Measurements from ENCODE around the gene CASZ1. TPM values are rescaled to one million over a fixed set of nuclear protein-coding genes. Genes with fewer than 3 reads are reported as not detected.

Gene CASZ1
- total RNA-seq, 2 experiments from 2014 or later: 1.7 to 2.0 TPM

- Mint-ChIP-seq H3K4me3 (no peak overlapping the region), H3K36me3 (ENCODE audit: low read depth) (no peaks in the 10 kb centered on the region), H3K9me3 (no peaks in the 10 kb centered on the region), H3K27me3 (ENCODE audit: low read depth) (no peaks in the 10 kb centered on the region), H3K4me1 (ENCODE audit: low read depth) (no peaks in the 10 kb centered on the region), H3K27ac (no peak overlapping the region)
- DNase-seq: no peak
- intact Hi-C loops (cut with micrococcal nuclease): no loop called here
- CTCF ChIA-PET: no interaction called here
Measured at GRCh38 chr1:10818262-10819197, 22.1 kb upstream of the CASZ1 start.

GRCh38 chr1:10816743-10817369 is 20.4 kb upstream of the CASZ1 start:
- no peak for DNase-seq
- Mint-ChIP-seq H3K36me3 (ENCODE audit: low read depth) (no peaks in the 10 kb centered on the region), H3K4me1 (ENCODE audit: low read depth) (no peaks in the 10 kb centered on the region), H3K9me3 (no peaks in the 10 kb centered on the region), H3K27ac (no peak overlapping the region), H3K4me3 (no peak overlapping the region), H3K27me3 (ENCODE audit: low read depth) (no peaks in the 10 kb centered on the region)
- intact Hi-C loops (cut with micrococcal nuclease): no loop called here
- CTCF ChIA-PET: no interaction called here

GRCh38 chr1:10816233-10816632 is 19.8 kb upstream of the CASZ1 start:
- CTCF ChIA-PET: no interaction called here
- intact Hi-C loops (cut with micrococcal nuclease): no loop called here
- Mint-ChIP-seq H3K4me1 (ENCODE audit: low read depth) (no peaks in the 10 kb centered on the region), H3K27ac (no peak overlapping the region), H3K27me3 (ENCODE audit: low read depth) (no peaks in the 10 kb centered on the region), H3K4me3 (no peak overlapping the region), H3K9me3 (no peaks in the 10 kb centered on the region), H3K36me3 (ENCODE audit: low read depth) (no peaks in the 10 kb centered on the region)
- no peak for DNase-seq

- CTCF ChIA-PET: no interaction called here
- H3K4me3 Mint-ChIP-seq: no peak overlapping the region
- DNase-seq: no peak
- H3K36me3 Mint-ChIP-seq (ENCODE audit: low read depth): no peaks in the 10 kb centered on the region
- no peaks in the 10 kb centered on the region for H3K27me3 Mint-ChIP-seq (ENCODE audit: low read depth)
- H3K27ac Mint-ChIP-seq: no peak overlapping the region
- no peaks in the 10 kb centered on the region for H3K4me1 Mint-ChIP-seq (ENCODE audit: low read depth)
- no peaks in the 10 kb centered on the region for H3K9me3 Mint-ChIP-seq
- intact Hi-C loops (cut with micrococcal nuclease): no loop called here
Measured at GRCh38 chr1:10815858-10816195, 19.4 kb upstream of the CASZ1 start.

GRCh38 chr1:10814976-10815857 is 18.8 kb upstream of the CASZ1 start:
- Mint-ChIP-seq H3K4me1 (ENCODE audit: low read depth) (no peaks in the 10 kb centered on the region), H3K27me3 (ENCODE audit: low read depth) (no peaks in the 10 kb centered on the region), H3K36me3 (ENCODE audit: low read depth) (no peaks in the 10 kb centered on the region), H3K27ac (no peak overlapping the region), H3K4me3 (no peak overlapping the region), H3K9me3 (no peaks in the 10 kb centered on the region)
- CTCF ChIA-PET: interaction anchor here (1.4 kb wide), 1 partner anchor 24 kb away, joined by 3 read pairs; no protein-coding TSS in a partner anchor
- no peak for DNase-seq
- intact Hi-C loops (cut with micrococcal nuclease): no loop called here

GRCh38 chr1:10814312-10814711 is 17.9 kb upstream of the CASZ1 start:
- Mint-ChIP-seq H3K36me3 (ENCODE audit: low read depth) (no peaks in the 10 kb centered on the region), H3K27ac (no peak overlapping the region), H3K4me3 (no peak overlapping the region), H3K9me3 (no peaks in the 10 kb centered on the region), H3K4me1 (ENCODE audit: low read depth) (no peaks in the 10 kb centered on the region), H3K27me3 (ENCODE audit: low read depth) (peaks cover 5% of the 10 kb centered on the region)
- intact Hi-C loops (cut with micrococcal nuclease): no loop called here
- CTCF ChIA-PET: interaction anchor here (1.4 kb wide), 1 partner anchor 23 kb away, joined by 3 read pairs; no protein-coding TSS in a partner anchor
- DNase-seq: no peak

GRCh38 chr1:10813799-10814198 is 17.4 kb upstream of the CASZ1 start:
- H3K36me3 Mint-ChIP-seq (ENCODE audit: low read depth): no peaks in the 10 kb centered on the region
- intact Hi-C loops (cut with micrococcal nuclease): no loop called here
- H3K9me3 Mint-ChIP-seq: no peaks in the 10 kb centered on the region
- H3K27ac Mint-ChIP-seq: no peak overlapping the region
- no peak for DNase-seq
- CTCF ChIA-PET: interaction anchor here (1.4 kb wide), 1 partner anchor 23 kb away, joined by 3 read pairs; no protein-coding TSS in a partner anchor
- peaks cover 9% of the 10 kb centered on the region for H3K27me3 Mint-ChIP-seq (ENCODE audit: low read depth)
- no peaks in the 10 kb centered on the region for H3K4me1 Mint-ChIP-seq (ENCODE audit: low read depth)
- no peak overlapping the region for H3K4me3 Mint-ChIP-seq

GRCh38 chr1:10812387-10812915 is 16.0 kb upstream of the CASZ1 start:
- Mint-ChIP-seq H3K4me3 (no peak overlapping the region), H3K4me1 (ENCODE audit: low read depth) (no peaks in the 10 kb centered on the region), H3K9me3 (no peaks in the 10 kb centered on the region), H3K27ac (no peak overlapping the region), H3K27me3 (ENCODE audit: low read depth) (peaks cover 11% of the 10 kb centered on the region), H3K36me3 (ENCODE audit: low read depth) (no peaks in the 10 kb centered on the region)
- DNase-seq: no peak
- CTCF ChIA-PET: no interaction called here
- intact Hi-C loops (cut with micrococcal nuclease): no loop called here

GRCh38 chr1:10808441-10808840 is 12.0 kb upstream of the CASZ1 start:
- no peak for DNase-seq
- intact Hi-C loops (cut with micrococcal nuclease): no loop called here
- Mint-ChIP-seq H3K36me3 (ENCODE audit: low read depth) (no peaks in the 10 kb centered on the region), H3K9me3 (no peaks in the 10 kb centered on the region), H3K4me3 (no peak overlapping the region), H3K4me1 (ENCODE audit: low read depth) (peaks cover 9% of the 10 kb centered on the region), H3K27ac (no peak overlapping the region), H3K27me3 (ENCODE audit: low read depth) (peaks cover 13% of the 10 kb centered on the region)
- CTCF ChIA-PET: no interaction called here

- DNase-seq: no peak
- intact Hi-C loops (cut with micrococcal nuclease): no loop called here
- peaks cover 12% of the 10 kb centered on the region for H3K4me1 Mint-ChIP-seq (ENCODE audit: low read depth)
- H3K36me3 Mint-ChIP-seq (ENCODE audit: low read depth): no peaks in the 10 kb centered on the region
- CTCF ChIA-PET: no interaction called here
- no peak overlapping the region for H3K4me3 Mint-ChIP-seq
- H3K27me3 Mint-ChIP-seq (ENCODE audit: low read depth): peaks cover 15% of the 10 kb centered on the region
- H3K27ac Mint-ChIP-seq: no peak overlapping the region
- no peaks in the 10 kb centered on the region for H3K9me3 Mint-ChIP-seq
Measured at GRCh38 chr1:10806966-10807365, 10.5 kb upstream of the CASZ1 start.

GRCh38 chr1:10803971-10804820 is 7.8 kb upstream of the CASZ1 start:
- peaks cover 12% of the 10 kb centered on the region for H3K4me1 Mint-ChIP-seq (ENCODE audit: low read depth)
- H3K9me3 Mint-ChIP-seq: no peaks in the 10 kb centered on the region
- no peaks in the 10 kb centered on the region for H3K36me3 Mint-ChIP-seq (ENCODE audit: low read depth)
- H3K27ac Mint-ChIP-seq: no peak overlapping the region
- peaks cover 21% of the 10 kb centered on the region for H3K27me3 Mint-ChIP-seq (ENCODE audit: low read depth)
- CTCF ChIA-PET: no interaction called here
- peak; percentile 26 for DNase-seq
- intact Hi-C loops (cut with micrococcal nuclease): no loop called here
- H3K4me3 Mint-ChIP-seq: no peak overlapping the region
